Adrenal gland (tissue), 5 donors: ENCODE data around the gene LRRK1.

Experiments
- POLR2A ChIP-seq, 2 donors: fragments of 450-650 bp; IDR thresholded peaks; one replicate each; pipeline ENCODE4 v1.6.1; 2017; ENCODE audit warnings: antibody characterized with exemption in 2 of 2, mild to moderate bottlenecking in 2 of 2, moderate library complexity in 1 of 2
- TF ChIP-seq, protein P1 (sequence below), 6 experiments: fragments of 450-650 bp in 4 of 6; fragments of 200-600 bp in 2 of 6; sonication (generic) in 1 of 6; IDR thresholded peaks; 1 replicate in 5 of 6; 2 replicates in 1 of 6; pipeline versions ENCODE4 v1.5.1 to v1.8.0; 2016 to 2021; ENCODE audit warnings: antibody characterized with exemption in 6 of 6, mild to moderate bottlenecking in 2 of 6, moderate library complexity in 1 of 6
- donor health status: DM: no; HTN: no; CAD: no.

DNA sequence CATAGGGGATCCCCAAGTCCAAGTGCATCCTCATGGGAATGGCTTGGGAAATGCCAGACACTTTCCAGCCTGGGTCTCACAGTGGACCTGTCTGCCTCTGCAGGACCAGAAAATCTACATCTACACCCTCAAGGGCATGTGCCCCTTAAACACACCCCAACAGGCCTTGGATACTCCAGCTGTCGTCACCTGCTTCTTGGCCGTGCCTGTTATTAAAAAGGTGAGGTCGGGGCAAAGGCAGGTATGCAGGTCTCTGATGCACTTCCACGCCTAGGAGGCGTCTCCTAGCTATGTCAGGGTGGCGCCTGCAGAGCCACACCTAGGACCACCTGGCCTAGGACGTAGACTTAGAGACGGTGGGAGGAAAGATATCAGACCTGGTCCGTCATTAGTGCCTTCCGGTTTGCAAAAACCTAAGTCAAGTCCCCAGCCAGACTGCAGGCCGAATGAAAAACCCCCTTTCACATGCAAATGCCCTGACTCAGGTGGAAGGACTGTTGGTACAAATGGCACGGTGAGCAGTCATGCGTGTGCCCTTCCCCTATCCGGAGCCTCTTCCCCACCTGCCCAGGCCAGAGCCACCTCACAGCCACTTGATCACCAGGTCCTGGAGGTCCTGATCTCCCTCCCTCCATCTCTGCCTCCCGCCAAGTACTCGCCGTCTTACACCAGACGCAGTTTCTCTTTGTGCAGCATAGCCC, 143.5 kb downstream of the LRRK1 start:
- TF ChIP-seq, protein P1, sequence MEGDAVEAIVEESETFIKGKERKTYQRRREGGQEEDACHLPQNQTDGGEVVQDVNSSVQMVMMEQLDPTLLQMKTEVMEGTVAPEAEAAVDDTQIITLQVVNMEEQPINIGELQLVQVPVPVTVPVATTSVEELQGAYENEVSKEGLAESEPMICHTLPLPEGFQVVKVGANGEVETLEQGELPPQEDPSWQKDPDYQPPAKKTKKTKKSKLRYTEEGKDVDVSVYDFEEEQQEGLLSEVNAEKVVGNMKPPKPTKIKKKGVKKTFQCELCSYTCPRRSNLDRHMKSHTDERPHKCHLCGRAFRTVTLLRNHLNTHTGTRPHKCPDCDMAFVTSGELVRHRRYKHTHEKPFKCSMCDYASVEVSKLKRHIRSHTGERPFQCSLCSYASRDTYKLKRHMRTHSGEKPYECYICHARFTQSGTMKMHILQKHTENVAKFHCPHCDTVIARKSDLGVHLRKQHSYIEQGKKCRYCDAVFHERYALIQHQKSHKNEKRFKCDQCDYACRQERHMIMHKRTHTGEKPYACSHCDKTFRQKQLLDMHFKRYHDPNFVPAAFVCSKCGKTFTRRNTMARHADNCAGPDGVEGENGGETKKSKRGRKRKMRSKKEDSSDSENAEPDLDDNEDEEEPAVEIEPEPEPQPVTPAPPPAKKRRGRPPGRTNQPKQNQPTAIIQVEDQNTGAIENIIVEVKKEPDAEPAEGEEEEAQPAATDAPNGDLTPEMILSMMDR (IDR thresholded peaks at IDR 0.05) = no peak
- no peak for TF ChIP-seq POLR2A (IDR thresholded peaks at IDR 0.05)
